Measurements from ENCODE around the gene ARHGAP22. TPM values are rescaled to one million over a fixed set of nuclear protein-coding genes. Genes with fewer than 3 reads are reported as not detected.

ARHGAP22 gene
- polyA plus RNA-seq, 1 of the 3 experiments (the other 2 are of a cell fraction), result 12.4 TPM

DNA sequence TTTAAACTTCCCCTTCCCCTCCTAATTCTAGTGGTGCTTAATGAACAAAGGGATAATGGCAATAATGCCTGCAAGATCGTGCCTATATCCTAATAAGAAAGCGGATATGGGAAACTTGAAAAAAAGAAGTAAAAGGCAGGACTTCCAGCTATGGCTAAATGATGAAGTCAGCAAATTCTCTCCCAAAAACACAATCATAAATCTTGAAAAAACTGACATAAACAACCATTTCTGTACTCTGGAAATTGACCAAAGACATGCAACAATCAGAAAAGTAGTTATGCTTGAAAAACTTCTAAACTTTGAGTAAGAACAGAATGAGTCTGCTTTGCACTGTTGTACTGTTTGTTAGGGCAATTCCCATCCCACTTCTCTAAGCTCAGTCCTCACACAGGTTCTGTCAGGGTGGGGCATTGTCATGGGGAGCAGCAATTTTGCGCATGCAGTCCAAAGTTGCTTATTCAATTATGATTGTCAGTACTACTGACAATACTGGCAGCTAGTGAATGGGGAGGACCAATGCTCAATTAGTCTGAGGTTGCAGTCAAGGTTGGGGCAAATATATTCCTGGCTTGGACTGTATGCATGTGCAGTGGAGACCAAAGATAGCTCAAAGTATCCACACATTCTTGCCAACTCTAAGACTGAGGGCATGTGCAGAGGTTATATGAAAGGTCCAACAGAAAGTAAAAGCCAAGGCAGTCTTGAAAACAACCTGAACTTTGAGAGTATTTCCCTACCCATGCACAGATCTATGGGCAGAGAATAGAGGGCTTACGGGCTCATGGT is 34.1 kb upstream of the ARHGAP22 start:
- Histone ChIP-seq H3K27ac (ENCODE audit: low read depth in 2 of 2, low read length in 1 of 2) (no peak overlapping the region), H3K27me3 (ENCODE audit: insufficient read depth) (no peaks in the 10 kb centered on the region), H3K4me1 (ENCODE audit: control insufficient read depth in 1 of 2, insufficient read depth in 2 of 2, low read depth in 1 of 2, low read length in 1 of 2) (peaks cover 0 to 7% of the 10 kb centered on the region in 2 experiments; a peak in 1 of 4 replicates), H3K9me2 (no peaks in the 10 kb centered on the region), H3F3A (replicated peaks; ENCODE audit: insufficient read depth) (peaks cover 7% of the 10 kb centered on the region), H4K20me1 (ENCODE audit: insufficient read depth) (no peaks in the 10 kb centered on the region), H2AFZ (ENCODE audit: low read depth) (no peak overlapping the region), H3K79me2 (ENCODE audit: insufficient read depth) (peaks cover 46% of the 10 kb centered on the region), H3K4me2 (no peak overlapping the region), H3K9ac (no peak overlapping the region), H3K9me3 (peaks cover 18% of the 10 kb centered on the region), H3K36me3 (replicated peaks in 1 of 2; ENCODE audit: control insufficient read depth in 1 of 2, insufficient read depth in 2 of 2, low read length in 1 of 2) (no peaks in the 10 kb centered on the region), H3K4me3 (ENCODE audit: low read depth in 2 of 2, low read length in 1 of 2) (no peak overlapping the region)
- 65% methylated on average over 4 of the region's 4 CpGs for WGBS (ENCODE audit: low lambda C conversion rate)
- no peak for DNase-seq
- CTCF ChIA-PET, result interaction anchor here (0.7 to 5.3 kb wide), 5 partner anchors 10 to 881 kb away, joined by 3 to 35 read pairs (median 3); no protein-coding TSS in a partner anchor
- TF ChIP-seq, protein P1, sequence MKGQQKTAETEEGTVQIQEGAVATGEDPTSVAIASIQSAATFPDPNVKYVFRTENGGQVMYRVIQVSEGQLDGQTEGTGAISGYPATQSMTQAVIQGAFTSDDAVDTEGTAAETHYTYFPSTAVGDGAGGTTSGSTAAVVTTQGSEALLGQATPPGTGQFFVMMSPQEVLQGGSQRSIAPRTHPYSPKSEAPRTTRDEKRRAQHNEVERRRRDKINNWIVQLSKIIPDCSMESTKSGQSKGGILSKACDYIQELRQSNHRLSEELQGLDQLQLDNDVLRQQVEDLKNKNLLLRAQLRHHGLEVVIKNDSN (IDR thresholded peaks at IDR 0.05; ENCODE audit: borderline replicate concordance, low read depth), result no peak
- no peak for TF ChIP-seq GABPA (IDR thresholded peaks at IDR 0.05; ENCODE audit: low read depth)
- TF ChIP-seq, protein P2, sequence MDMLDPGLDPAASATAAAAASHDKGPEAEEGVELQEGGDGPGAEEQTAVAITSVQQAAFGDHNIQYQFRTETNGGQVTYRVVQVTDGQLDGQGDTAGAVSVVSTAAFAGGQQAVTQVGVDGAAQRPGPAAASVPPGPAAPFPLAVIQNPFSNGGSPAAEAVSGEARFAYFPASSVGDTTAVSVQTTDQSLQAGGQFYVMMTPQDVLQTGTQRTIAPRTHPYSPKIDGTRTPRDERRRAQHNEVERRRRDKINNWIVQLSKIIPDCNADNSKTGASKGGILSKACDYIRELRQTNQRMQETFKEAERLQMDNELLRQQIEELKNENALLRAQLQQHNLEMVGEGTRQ (IDR thresholded peaks at IDR 0.05; ENCODE audit: borderline replicate concordance, low read depth, low read length), result no peak
- TF ChIP-seq, protein P3, sequence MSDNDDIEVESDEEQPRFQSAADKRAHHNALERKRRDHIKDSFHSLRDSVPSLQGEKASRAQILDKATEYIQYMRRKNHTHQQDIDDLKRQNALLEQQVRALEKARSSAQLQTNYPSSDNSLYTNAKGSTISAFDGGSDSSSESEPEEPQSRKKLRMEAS (IDR thresholded peaks at IDR 0.05; ENCODE audit: low read depth), result no peak
- POLR2A ChIA-PET, result no interaction called here

DNA sequence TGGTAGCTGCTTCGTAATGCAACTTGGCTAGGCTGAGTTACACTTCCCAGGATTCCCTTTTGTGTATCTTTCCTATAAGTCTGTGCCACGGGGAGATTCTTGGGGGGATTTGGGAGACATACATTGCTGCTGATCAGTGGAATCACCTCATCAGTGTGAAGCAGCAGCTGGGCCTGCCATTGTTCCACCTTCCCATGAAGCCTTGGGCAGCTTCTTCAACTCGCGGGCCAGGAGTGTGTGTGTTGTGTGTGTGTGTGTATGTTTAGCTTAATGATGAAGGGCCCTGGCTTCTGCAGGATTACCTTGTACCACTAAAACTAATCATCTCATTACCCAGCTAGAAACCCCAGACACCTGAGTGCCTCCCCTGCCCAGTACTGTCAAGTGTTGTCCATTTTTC is 33.3 kb upstream of the ARHGAP22 start:
- no peak overlapping the region for H3K27ac ChIP-seq (ENCODE audit: low read depth in 2 of 2, low read length in 1 of 2)
- H3K4me3 ChIP-seq (ENCODE audit: low read depth in 2 of 2, low read length in 1 of 2), result no peak overlapping the region
- no peaks in the 10 kb centered on the region for H3K9me2 ChIP-seq
- H2AFZ ChIP-seq (ENCODE audit: low read depth), result no peak overlapping the region
- no peak overlapping the region for H3K4me2 ChIP-seq
- WGBS (ENCODE audit: low lambda C conversion rate), result 73% methylated on average over 4 of the region's 4 CpGs
- TF ChIP-seq SIN3A (IDR thresholded peaks at IDR 0.05; ENCODE audit: borderline replicate concordance, low read depth, low read length) (no peak), TCF12 (IDR thresholded peaks at IDR 0.05) (no peak), FOXM1 (IDR thresholded peaks at IDR 0.05; ENCODE audit: low read depth) (no peak), RXRA (IDR thresholded peaks at IDR 0.05; ENCODE audit: borderline replicate concordance, low read depth) (no peak), EP300 (IDR thresholded peaks at IDR 0.05; ENCODE audit: borderline replicate concordance in 1 of 2, low read depth in 1 of 2, low read length in 1 of 2) (no peak), GABPA (IDR thresholded peaks at IDR 0.05; ENCODE audit: low read depth) (no peak)
- TF ChIP-seq, protein P4, sequence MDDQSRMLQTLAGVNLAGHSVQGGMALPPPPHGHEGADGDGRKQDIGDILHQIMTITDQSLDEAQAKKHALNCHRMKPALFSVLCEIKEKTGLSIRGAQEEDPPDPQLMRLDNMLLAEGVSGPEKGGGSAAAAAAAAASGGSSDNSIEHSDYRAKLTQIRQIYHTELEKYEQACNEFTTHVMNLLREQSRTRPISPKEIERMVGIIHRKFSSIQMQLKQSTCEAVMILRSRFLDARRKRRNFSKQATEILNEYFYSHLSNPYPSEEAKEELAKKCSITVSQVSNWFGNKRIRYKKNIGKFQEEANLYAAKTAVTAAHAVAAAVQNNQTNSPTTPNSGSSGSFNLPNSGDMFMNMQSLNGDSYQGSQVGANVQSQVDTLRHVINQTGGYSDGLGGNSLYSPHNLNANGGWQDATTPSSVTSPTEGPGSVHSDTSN (IDR thresholded peaks at IDR 0.05), result no peak
- TF ChIP-seq, protein P2 (IDR thresholded peaks at IDR 0.05; ENCODE audit: borderline replicate concordance, low read depth, low read length), result no peak
- TF ChIP-seq, protein P5, sequence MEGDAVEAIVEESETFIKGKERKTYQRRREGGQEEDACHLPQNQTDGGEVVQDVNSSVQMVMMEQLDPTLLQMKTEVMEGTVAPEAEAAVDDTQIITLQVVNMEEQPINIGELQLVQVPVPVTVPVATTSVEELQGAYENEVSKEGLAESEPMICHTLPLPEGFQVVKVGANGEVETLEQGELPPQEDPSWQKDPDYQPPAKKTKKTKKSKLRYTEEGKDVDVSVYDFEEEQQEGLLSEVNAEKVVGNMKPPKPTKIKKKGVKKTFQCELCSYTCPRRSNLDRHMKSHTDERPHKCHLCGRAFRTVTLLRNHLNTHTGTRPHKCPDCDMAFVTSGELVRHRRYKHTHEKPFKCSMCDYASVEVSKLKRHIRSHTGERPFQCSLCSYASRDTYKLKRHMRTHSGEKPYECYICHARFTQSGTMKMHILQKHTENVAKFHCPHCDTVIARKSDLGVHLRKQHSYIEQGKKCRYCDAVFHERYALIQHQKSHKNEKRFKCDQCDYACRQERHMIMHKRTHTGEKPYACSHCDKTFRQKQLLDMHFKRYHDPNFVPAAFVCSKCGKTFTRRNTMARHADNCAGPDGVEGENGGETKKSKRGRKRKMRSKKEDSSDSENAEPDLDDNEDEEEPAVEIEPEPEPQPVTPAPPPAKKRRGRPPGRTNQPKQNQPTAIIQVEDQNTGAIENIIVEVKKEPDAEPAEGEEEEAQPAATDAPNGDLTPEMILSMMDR (IDR thresholded peaks at IDR 0.05), result no peak
- TF ChIP-seq, protein P6, sequence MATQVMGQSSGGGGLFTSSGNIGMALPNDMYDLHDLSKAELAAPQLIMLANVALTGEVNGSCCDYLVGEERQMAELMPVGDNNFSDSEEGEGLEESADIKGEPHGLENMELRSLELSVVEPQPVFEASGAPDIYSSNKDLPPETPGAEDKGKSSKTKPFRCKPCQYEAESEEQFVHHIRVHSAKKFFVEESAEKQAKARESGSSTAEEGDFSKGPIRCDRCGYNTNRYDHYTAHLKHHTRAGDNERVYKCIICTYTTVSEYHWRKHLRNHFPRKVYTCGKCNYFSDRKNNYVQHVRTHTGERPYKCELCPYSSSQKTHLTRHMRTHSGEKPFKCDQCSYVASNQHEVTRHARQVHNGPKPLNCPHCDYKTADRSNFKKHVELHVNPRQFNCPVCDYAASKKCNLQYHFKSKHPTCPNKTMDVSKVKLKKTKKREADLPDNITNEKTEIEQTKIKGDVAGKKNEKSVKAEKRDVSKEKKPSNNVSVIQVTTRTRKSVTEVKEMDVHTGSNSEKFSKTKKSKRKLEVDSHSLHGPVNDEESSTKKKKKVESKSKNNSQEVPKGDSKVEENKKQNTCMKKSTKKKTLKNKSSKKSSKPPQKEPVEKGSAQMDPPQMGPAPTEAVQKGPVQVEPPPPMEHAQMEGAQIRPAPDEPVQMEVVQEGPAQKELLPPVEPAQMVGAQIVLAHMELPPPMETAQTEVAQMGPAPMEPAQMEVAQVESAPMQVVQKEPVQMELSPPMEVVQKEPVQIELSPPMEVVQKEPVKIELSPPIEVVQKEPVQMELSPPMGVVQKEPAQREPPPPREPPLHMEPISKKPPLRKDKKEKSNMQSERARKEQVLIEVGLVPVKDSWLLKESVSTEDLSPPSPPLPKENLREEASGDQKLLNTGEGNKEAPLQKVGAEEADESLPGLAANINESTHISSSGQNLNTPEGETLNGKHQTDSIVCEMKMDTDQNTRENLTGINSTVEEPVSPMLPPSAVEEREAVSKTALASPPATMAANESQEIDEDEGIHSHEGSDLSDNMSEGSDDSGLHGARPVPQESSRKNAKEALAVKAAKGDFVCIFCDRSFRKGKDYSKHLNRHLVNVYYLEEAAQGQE (IDR thresholded peaks at IDR 0.05; ENCODE audit: low read depth, low read length), result no peak
- H3K4me1 ChIP-seq (ENCODE audit: control insufficient read depth in 1 of 2, insufficient read depth in 2 of 2, low read depth in 1 of 2, low read length in 1 of 2), result peaks cover 0 to 7% of the 10 kb centered on the region in 2 experiments; a peak in 1 of 4 replicates
- peaks cover 7% of the 10 kb centered on the region for H3F3A ChIP-seq (replicated peaks; ENCODE audit: insufficient read depth)
- H3K9ac ChIP-seq, result no peak overlapping the region
- no peaks in the 10 kb centered on the region for H3K36me3 ChIP-seq (replicated peaks in 1 of 2; ENCODE audit: control insufficient read depth in 1 of 2, insufficient read depth in 2 of 2, low read length in 1 of 2)
- peaks cover 39% of the 10 kb centered on the region for H3K79me2 ChIP-seq (ENCODE audit: insufficient read depth)
- DNase-seq, result no peak
- no peaks in the 10 kb centered on the region for H3K27me3 ChIP-seq (ENCODE audit: insufficient read depth)
- H3K9me3 ChIP-seq, result peaks cover 18% of the 10 kb centered on the region
- H4K20me1 ChIP-seq (ENCODE audit: insufficient read depth), result no peaks in the 10 kb centered on the region
- ChIA-PET CTCF (interaction anchor here (0.7 to 5.3 kb wide), 6 partner anchors 9 to 881 kb away, joined by 3 to 35 read pairs (median 3); no protein-coding TSS in a partner anchor), POLR2A (no interaction called here)
